Measurements from ENCODE around the gene BCAP31. TPM values are rescaled to one million over a fixed set of nuclear protein-coding genes. Genes with fewer than 3 reads are reported as not detected.
"Not testable (repeated sequence)": the region's sequence is repeated elsewhere in the genome, so short reads cannot be mapped to it uniquely, and the experiment has no call there.

Gene BCAP31
- total RNA-seq, 1 experiment from 2014 or later: 289 TPM

DNA sequence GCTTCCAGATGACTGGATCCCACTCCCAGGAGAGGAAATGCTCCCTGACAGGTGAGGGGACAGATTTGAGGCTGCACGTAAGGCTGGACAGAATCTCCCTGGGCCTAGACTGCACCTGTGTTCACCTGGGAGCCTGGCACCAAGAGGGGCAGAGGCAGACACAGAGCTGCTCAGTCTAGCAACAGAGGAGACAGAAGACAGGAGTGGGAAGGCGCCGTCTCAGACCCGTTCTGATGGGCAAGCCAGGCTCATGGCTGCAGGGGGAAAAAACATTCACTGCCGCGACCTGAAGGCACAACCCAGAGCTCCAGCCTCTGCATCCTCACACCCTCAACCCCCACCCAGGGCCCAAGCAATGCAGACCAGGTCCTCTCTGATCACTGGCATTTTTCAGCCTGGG is 16.8 kb downstream of the BCAP31 start:
- ChIA-PET POLR2A (ENCODE audit: unreplicated experiment) (no interaction called here), CTCF (no interaction called here)
- Histone ChIP-seq H3F3A (ENCODE audit: low read length, unreplicated experiment) (no peaks in the 10 kb centered on the region), H3K9me2 (replicated peaks; ENCODE audit: low read length) (no peaks in the 10 kb centered on the region), H3K36me3 (ENCODE audit: low read depth, low read length) (peaks cover 11% of the 10 kb centered on the region), H2AFZ (ENCODE audit: low read length) (no peak overlapping the region), H3K9ac (ENCODE audit: low read length) (no peak overlapping the region), H3K9me3 (ENCODE audit: low read length) (no peaks in the 10 kb centered on the region), H3K4me2 (ENCODE audit: low read length) (no peak overlapping the region), H3K79me2 (ENCODE audit: low read length) (peaks cover 7% of the 10 kb centered on the region), H3K27me3 (ENCODE audit: low read length) (no peaks in the 10 kb centered on the region), H3K4me1 (ENCODE audit: insufficient read depth, low read length) (peaks cover 9% of the 10 kb centered on the region; the same call in 1 of the 2 replicates), H3K27ac (ENCODE audit: low read length) (no peak overlapping the region), H4K20me1 (ENCODE audit: low read length) (peaks cover 6% of the 10 kb centered on the region; the same call in 1 of the 2 replicates), H3K4me3 (ENCODE audit: low read length) (no peak overlapping the region)
- no TSS peak for BruUV-seq (replicated peaks)
- TF ChIP-seq EZH2phosphoT487 (IDR thresholded peaks at IDR 0.05; ENCODE audit: borderline replicate concordance, low read length): no peak
- TF ChIP-seq EZH2 (IDR thresholded peaks at IDR 0.05; ENCODE audit: low read length, unreplicated experiment): no peak
- TF ChIP-seq, protein P1, sequence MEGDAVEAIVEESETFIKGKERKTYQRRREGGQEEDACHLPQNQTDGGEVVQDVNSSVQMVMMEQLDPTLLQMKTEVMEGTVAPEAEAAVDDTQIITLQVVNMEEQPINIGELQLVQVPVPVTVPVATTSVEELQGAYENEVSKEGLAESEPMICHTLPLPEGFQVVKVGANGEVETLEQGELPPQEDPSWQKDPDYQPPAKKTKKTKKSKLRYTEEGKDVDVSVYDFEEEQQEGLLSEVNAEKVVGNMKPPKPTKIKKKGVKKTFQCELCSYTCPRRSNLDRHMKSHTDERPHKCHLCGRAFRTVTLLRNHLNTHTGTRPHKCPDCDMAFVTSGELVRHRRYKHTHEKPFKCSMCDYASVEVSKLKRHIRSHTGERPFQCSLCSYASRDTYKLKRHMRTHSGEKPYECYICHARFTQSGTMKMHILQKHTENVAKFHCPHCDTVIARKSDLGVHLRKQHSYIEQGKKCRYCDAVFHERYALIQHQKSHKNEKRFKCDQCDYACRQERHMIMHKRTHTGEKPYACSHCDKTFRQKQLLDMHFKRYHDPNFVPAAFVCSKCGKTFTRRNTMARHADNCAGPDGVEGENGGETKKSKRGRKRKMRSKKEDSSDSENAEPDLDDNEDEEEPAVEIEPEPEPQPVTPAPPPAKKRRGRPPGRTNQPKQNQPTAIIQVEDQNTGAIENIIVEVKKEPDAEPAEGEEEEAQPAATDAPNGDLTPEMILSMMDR (conservative IDR thresholded peaks at IDR 0.05; ENCODE audit: low read depth, low read length): no peak
- no peak for DNase-seq
- ATAC-seq: no peak
- intact Hi-C loops (cut with micrococcal nuclease): no loop called here

DNA sequence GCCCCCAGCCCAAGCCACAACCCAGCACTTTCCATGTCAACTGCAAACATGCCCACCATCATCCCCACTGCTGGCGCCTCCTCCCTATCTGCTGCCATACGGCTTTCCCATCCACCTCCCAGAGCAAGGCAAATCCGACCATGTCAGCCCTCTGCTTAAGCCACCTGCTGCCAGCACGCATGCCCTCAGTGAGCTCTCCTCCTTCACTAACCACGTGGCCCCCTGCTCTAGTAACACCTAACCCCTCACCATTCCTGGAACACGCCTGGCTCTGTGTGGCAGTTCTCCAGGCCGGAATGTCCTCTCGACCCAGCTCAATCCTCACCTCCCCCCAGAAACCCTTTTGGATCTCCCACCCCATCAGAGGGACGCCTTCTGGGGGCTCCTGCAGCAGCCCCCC is 17.4 kb downstream of the BCAP31 start:
- Histone ChIP-seq H3K4me2 (ENCODE audit: low read length) (no peak overlapping the region), H3K9me3 (ENCODE audit: low read length) (no peaks in the 10 kb centered on the region), H4K20me1 (ENCODE audit: low read length) (peaks cover 6% of the 10 kb centered on the region; the same call in 1 of the 2 replicates), H3F3A (ENCODE audit: low read length, unreplicated experiment) (no peaks in the 10 kb centered on the region), H3K27me3 (ENCODE audit: low read length) (no peaks in the 10 kb centered on the region), H3K36me3 (ENCODE audit: low read depth, low read length) (peaks cover 11% of the 10 kb centered on the region), H3K79me2 (ENCODE audit: low read length) (peaks cover 7% of the 10 kb centered on the region), H3K4me1 (ENCODE audit: insufficient read depth, low read length) (peaks cover 9% of the 10 kb centered on the region; the same call in 1 of the 2 replicates), H3K9me2 (replicated peaks; ENCODE audit: low read length) (no peaks in the 10 kb centered on the region), H2AFZ (ENCODE audit: low read length) (no peak overlapping the region), H3K4me3 (ENCODE audit: low read length) (no peak overlapping the region), H3K27ac (ENCODE audit: low read length) (no peak overlapping the region), H3K9ac (ENCODE audit: low read length) (no peak overlapping the region)
- ChIA-PET POLR2A (ENCODE audit: unreplicated experiment) (no interaction called here), CTCF (no interaction called here)
- intact Hi-C loops (cut with micrococcal nuclease): no loop called here
- TF ChIP-seq EZH2 (IDR thresholded peaks at IDR 0.05; ENCODE audit: low read length, unreplicated experiment) (no peak), EZH2phosphoT487 (IDR thresholded peaks at IDR 0.05; ENCODE audit: borderline replicate concordance, low read length) (no peak)
- TF ChIP-seq, protein P1 (conservative IDR thresholded peaks at IDR 0.05; ENCODE audit: low read depth, low read length): no peak
- ATAC-seq (no peak), DNase-seq (no peak)
- BruUV-seq (replicated peaks): no TSS peak

DNA sequence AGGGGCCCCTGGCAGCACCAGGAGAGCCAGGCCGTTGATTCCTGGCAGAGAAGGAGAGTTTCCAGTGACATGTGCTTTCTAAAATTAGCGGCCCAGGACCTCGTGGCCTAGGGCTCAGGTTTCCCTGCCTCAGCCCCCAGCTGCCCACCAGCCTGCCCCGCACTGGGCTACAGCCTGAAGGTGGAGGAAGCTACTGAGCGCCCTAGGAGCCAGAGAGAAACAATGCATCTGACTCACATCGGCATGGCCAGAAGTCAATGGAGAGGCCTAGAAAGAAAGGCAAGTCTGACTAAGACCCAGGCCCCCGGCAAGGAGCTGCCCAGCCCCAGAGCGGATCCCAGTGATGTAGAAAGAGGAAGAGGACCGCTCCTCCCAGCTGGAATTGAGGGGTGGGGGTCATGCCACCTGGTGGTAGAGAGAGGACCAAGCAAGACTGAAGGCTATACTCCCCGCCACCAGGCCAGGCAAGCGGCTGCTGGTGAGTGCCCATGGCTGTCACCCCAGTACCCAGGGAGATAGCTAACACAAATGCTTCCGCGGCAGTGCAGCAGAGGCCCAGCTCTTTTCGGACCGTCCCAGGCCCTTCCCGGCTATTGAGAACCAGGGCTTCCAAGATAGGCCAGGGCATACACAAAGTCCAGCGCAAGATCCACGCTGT is 18.7 kb downstream of the BCAP31 start:
- DNase-seq; intact Hi-C loops (cut with micrococcal nuclease); CTCF ChIA-PET; H3K9me3 ChIP-seq (ENCODE audit: low read length); H3F3A ChIP-seq (ENCODE audit: low read length, unreplicated experiment); POLR2A ChIA-PET (ENCODE audit: unreplicated experiment); H3K27ac ChIP-seq (ENCODE audit: low read length); ATAC-seq; H3K27me3 ChIP-seq (ENCODE audit: low read length); H3K79me2 ChIP-seq (ENCODE audit: low read length); BruUV-seq (replicated peaks); H2AFZ ChIP-seq (ENCODE audit: low read length); H3K4me3 ChIP-seq (ENCODE audit: low read length); H3K9ac ChIP-seq (ENCODE audit: low read length); H3K9me2 ChIP-seq (replicated peaks; ENCODE audit: low read length); H3K4me2 ChIP-seq (ENCODE audit: low read length); H4K20me1 ChIP-seq (ENCODE audit: low read length); H3K4me1 ChIP-seq (ENCODE audit: insufficient read depth, low read length): not testable (repeated sequence)
- peaks cover 11% of the 10 kb centered on the region for H3K36me3 ChIP-seq (ENCODE audit: low read depth, low read length)

DNA sequence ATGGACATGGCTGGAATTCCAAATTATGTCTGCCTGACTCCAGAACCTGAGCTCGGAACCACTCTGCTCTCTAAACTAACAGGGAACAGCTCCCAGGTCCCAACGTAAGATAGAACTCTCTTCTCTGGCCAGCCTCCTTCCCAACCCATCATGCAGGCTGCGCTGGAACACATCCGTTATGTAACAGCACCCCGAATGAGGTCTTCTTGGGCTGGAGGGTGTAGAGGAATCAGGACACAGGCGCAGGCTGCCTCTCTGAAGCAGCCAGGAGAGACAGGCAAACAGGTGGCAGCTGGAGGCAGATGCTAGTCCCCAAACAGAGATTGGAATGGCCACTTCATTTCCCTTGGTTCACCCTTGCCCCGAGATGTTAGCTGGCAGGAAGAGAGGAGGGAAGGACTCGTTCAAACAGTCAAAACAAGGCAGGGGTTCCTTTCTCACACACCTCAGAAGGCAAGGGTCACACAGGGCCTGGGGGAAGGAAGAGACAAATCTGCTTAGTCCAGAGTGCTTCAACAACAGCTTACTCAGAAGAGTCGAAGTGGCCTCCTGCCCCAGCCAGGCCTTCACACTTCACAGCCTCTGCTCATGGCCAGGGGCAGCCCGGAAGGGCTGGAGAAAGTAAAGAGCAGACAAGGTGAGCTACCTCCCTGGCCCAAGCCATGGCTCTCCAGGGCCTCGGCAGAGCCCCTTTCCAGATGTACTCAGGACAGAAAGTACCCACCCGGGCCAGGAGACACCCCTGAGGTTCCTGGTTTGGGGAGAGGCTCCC is 19.4 kb downstream of the BCAP31 start:
- ATAC-seq; intact Hi-C loops (cut with micrococcal nuclease); POLR2A ChIA-PET (ENCODE audit: unreplicated experiment); H3K9me3 ChIP-seq (ENCODE audit: low read length); DNase-seq; CTCF ChIA-PET; H3K27me3 ChIP-seq (ENCODE audit: low read length); BruUV-seq (replicated peaks); H3K4me2 ChIP-seq (ENCODE audit: low read length); H2AFZ ChIP-seq (ENCODE audit: low read length); H3K4me1 ChIP-seq (ENCODE audit: insufficient read depth, low read length); H3F3A ChIP-seq (ENCODE audit: low read length, unreplicated experiment); H3K4me3 ChIP-seq (ENCODE audit: low read length); H3K9me2 ChIP-seq (replicated peaks; ENCODE audit: low read length); H3K9ac ChIP-seq (ENCODE audit: low read length); H4K20me1 ChIP-seq (ENCODE audit: low read length); H3K79me2 ChIP-seq (ENCODE audit: low read length); H3K27ac ChIP-seq (ENCODE audit: low read length): not testable (repeated sequence)
- peaks cover 11% of the 10 kb centered on the region for H3K36me3 ChIP-seq (ENCODE audit: low read depth, low read length)

Measured in PC-3 (cell line).